Osteoblast (primary cell): ENCODE results near the gene CUEDC2. TPM values are rescaled to one million over a fixed set of nuclear protein-coding genes. Genes with fewer than 3 reads are reported as not detected.

Experiments used
- DNase-seq: peaks from one replicate; pipeline ENCODE4 v3.0.0; 2011; ENCODE audit warnings: low spot score, mixed read lengths; ENCODE audit not compliant: insufficient read length; ENCODE audit errors: missing footprints
- H2AFZ ChIP-seq: 2 replicates; pipeline ENCODE4 v1.6.0; 2011; ENCODE audit warnings: mild to moderate bottlenecking, low read length
- H3K27ac ChIP-seq: 2 replicates; pipeline ENCODE4 v1.5.1; 2011; ENCODE audit warnings: mild to moderate bottlenecking, low read depth, low read length, moderate library complexity
- H3K27me3 ChIP-seq: 2 replicates; pipeline ENCODE4 v1.6.0; 2012; ENCODE audit warnings: mild to moderate bottlenecking, control low read depth, inconsistent platforms, low read length, moderate library complexity; ENCODE audit not compliant: insufficient read depth
- H3K36me3 ChIP-seq: 2 replicates; pipeline ENCODE4 v1.5.1; 2011; ENCODE audit warnings: mild to moderate bottlenecking, low read length, control low read depth, moderate library complexity; ENCODE audit not compliant: insufficient read depth
- H3K4me1 ChIP-seq: 2 replicates; pipeline ENCODE4 v1.5.1; 2011; ENCODE audit warnings: mild to moderate bottlenecking, low read length, control low read depth, moderate library complexity; ENCODE audit not compliant: insufficient read depth
- H3K4me2 ChIP-seq: 2 replicates; pipeline ENCODE4 v1.6.0; 2011; ENCODE audit warnings: mild to moderate bottlenecking, low read length; ENCODE audit not compliant: insufficient read depth
- H3K4me3 ChIP-seq: fragments of 200-600 bp; sonication (generic); 3 replicates; pipeline ENCODE4 v1.5.1; 2012; ENCODE audit warnings: mild to moderate bottlenecking, low read length, inconsistent platforms; ENCODE audit not compliant: insufficient read depth
- H3K79me2 ChIP-seq: 2 replicates; pipeline ENCODE4 v1.6.0; 2012; ENCODE audit warnings: mild to moderate bottlenecking, low read length, control low read depth, inconsistent platforms; ENCODE audit not compliant: insufficient read depth
- H3K9me3 ChIP-seq: 2 replicates; pipeline ENCODE4 v1.5.1; 2011; ENCODE audit warnings: low read depth, low read length, control low read depth
- H4K20me1 ChIP-seq: 2 replicates; pipeline ENCODE4 v1.6.0; 2012; ENCODE audit warnings: mild to moderate bottlenecking, low read length, control low read depth; ENCODE audit not compliant: insufficient read depth
- CTCF ChIP-seq: IDR thresholded peaks from 2 replicates; pipeline ENCODE4 v1.5.1; 2011; ENCODE audit warnings: mild to moderate bottlenecking, low read depth, low read length, moderate library complexity; ENCODE audit errors: extremely low read depth
- total RNA-seq: library from RNA; depleted of rRNA; stranded (reverse); fragments of >200 nt; gene quantifications from 2 replicates; pipeline ENCODE4 v1.2.3, GENCODE V29; 2012

Gene CUEDC2
- total RNA-seq, 1 donor = 46.7 TPM

- H3K4me1 ChIP-seq = peaks cover 25% of the 10 kb centered on the region
- H3K9me3 ChIP-seq = no peaks in the 10 kb centered on the region
- H3K36me3 ChIP-seq = no peaks in the 10 kb centered on the region
- H3K4me3 ChIP-seq = peak overlapping the region; percentile 86
- peak overlapping the region; percentile 95 for H2AFZ ChIP-seq
- no peak for TF ChIP-seq CTCF
- H3K79me2 ChIP-seq = no peaks in the 10 kb centered on the region
- no peaks in the 10 kb centered on the region for H4K20me1 ChIP-seq
- no peaks in the 10 kb centered on the region for H3K27me3 ChIP-seq
- DNase-seq = peak; percentile 96
- H3K4me2 ChIP-seq = peak overlapping the region; percentile 95
- no peak overlapping the region for H3K27ac ChIP-seq
Measured at GRCh38 chr10:102450374-102451104, 18.2 kb upstream of the CUEDC2 start.

- peak overlapping the region; percentile 86 for H3K4me3 ChIP-seq
- TF ChIP-seq CTCF = no peak
- no peaks in the 10 kb centered on the region for H3K79me2 ChIP-seq
- no peaks in the 10 kb centered on the region for H3K27me3 ChIP-seq
- no peak for DNase-seq
- H3K36me3 ChIP-seq = no peaks in the 10 kb centered on the region
- no peak overlapping the region for H3K27ac ChIP-seq
- peak overlapping the region; percentile 95 for H3K4me2 ChIP-seq
- no peaks in the 10 kb centered on the region for H4K20me1 ChIP-seq
- H2AFZ ChIP-seq = peak overlapping the region; percentile 95
- peaks cover 25% of the 10 kb centered on the region for H3K4me1 ChIP-seq
- H3K9me3 ChIP-seq = no peaks in the 10 kb centered on the region
Measured at GRCh38 chr10:102450124-102450373, 17.7 kb upstream of the CUEDC2 start.

DNA sequence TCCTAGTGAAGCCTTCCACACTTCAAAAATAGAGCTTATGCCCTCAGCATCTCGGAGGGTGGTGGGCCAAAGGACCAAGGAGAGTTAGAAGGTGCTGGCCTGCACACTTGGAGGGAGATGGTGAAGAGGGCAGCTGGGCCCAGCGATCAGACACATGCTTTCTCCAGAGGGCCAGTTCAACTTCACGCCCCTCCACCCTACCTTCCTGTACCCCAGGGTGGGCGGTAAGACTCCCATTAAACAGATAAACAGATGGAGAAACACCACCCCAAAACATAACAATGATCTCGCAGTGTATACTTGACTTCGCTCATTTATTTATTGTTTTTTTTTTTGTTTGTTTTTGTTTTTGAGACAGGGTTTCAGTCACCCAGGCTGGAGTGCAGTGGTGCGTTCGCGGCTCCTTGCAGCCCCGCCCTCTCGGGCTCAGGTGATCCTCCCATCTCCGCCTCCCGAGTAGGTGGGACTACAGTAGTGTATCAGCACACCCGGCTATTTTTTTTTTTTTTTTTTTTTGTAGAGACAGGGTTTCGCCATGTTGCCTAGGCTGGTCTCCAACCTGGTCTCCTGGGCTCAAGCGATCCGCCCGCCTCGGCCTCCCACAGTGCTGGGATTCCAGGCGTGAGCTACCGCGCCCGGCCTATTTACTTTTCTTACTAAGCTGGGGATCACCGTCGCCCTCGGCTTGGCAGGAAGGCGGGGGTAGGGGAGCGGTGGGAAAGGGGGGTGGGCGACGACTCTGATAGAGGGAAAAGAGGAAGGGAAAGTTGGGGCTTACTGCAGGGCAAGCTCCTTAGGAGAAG, 17.1 kb upstream of the CUEDC2 start:
- peak overlapping the region; percentile 95 for H2AFZ ChIP-seq
- no peak overlapping the region for H3K27ac ChIP-seq
- no peak for DNase-seq
- H3K4me3 ChIP-seq = peak overlapping the region; percentile 86
- peaks cover 23% of the 10 kb centered on the region for H3K4me1 ChIP-seq
- H3K79me2 ChIP-seq = no peaks in the 10 kb centered on the region
- H3K4me2 ChIP-seq = peak overlapping the region; percentile 95
- H3K27me3 ChIP-seq = no peaks in the 10 kb centered on the region
- no peak for TF ChIP-seq CTCF
- no peaks in the 10 kb centered on the region for H3K9me3 ChIP-seq
- no peaks in the 10 kb centered on the region for H4K20me1 ChIP-seq
- H3K36me3 ChIP-seq = no peaks in the 10 kb centered on the region

DNA sequence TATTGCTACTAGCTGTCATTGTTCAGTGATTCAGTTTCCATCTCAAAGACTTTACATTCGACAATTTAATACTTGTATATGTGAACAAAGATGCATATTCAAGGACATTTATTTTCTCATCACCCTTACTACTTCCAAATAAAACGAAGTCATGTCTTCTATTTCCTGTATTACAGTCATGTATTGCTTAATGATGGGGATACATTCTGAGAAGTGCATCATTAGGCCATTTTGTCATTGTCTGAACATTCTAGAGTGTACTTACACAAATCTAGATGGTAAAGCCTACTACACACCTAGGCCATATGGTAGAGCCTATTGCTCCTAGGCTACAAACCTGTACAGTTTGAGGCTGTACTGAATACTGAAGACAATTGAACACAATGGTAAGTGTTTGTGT, 12.5 kb upstream of the CUEDC2 start:
- Histone ChIP-seq H4K20me1 (no peaks in the 10 kb centered on the region), H3K4me2 (no peak overlapping the region), H3K9me3 (no peaks in the 10 kb centered on the region), H3K27me3 (no peaks in the 10 kb centered on the region), H3K36me3 (no peaks in the 10 kb centered on the region), H3K27ac (no peak overlapping the region), H3K79me2 (no peaks in the 10 kb centered on the region), H3K4me1 (no peaks in the 10 kb centered on the region), H2AFZ (no peak overlapping the region), H3K4me3 (no peak overlapping the region)
- no peak for TF ChIP-seq CTCF
- no peak for DNase-seq
